HepG2 (cell line): ENCODE data around the gene NCKAP5L.
A peak's percentile ranks its signal among the peaks of the same experiment; 100 is the strongest.

Experiments
- CHD2 ChIP-seq: IDR thresholded peaks from 2 replicates; pipeline ENCODE4 v1.6.1; 2011; ENCODE audit warnings: low read depth, low read length, improper control_type of control experiment
- FOXK1 ChIP-seq: sonication (generic); formaldehyde crosslinking; IDR thresholded peaks from 2 replicates; pipeline ENCODE4 v1.4.0; 2020; ENCODE audit warnings: low read depth, missing genetic modification reagents, borderline replicate concordance
- FOXM1 ChIP-seq: sonication (generic); formaldehyde crosslinking; IDR thresholded peaks from 2 replicates; pipeline ENCODE4 v1.5.0; 2020; ENCODE audit warnings: missing genetic modification reagents
- HDAC1 ChIP-seq: sonication (generic); formaldehyde crosslinking; IDR thresholded peaks from 2 replicates; pipeline ENCODE4 v1.5.1; 2020; ENCODE audit warnings: mild to moderate bottlenecking, missing genetic modification reagents
- JARID2 ChIP-seq: sonication (generic); formaldehyde crosslinking; IDR thresholded peaks from 2 replicates; pipeline ENCODE4 v1.8.1; 2023; ENCODE audit warnings: missing genetic modification reagents, inconsistent platforms; ENCODE audit not compliant: insufficient replicate concordance
- MIER3 ChIP-seq: IDR thresholded peaks from 2 replicates; pipeline ENCODE4 v1.6.1; 2016; ENCODE audit warnings: missing compliant biosample characterization, borderline replicate concordance
- NFE2L1 ChIP-seq: sonication (generic); formaldehyde crosslinking; IDR thresholded peaks from 2 replicates; pipeline ENCODE4 v1.4.0; 2020; ENCODE audit warnings: missing genetic modification reagents, mild to moderate bottlenecking, borderline replicate concordance
- PPARG ChIP-seq: conservative IDR thresholded peaks from 2 replicates; pipeline ENCODE4 v1.6.1; 2016; ENCODE audit warnings: missing biosample characterization, missing genetic modification reagents
- YY1 ChIP-seq: IDR thresholded peaks from 2 replicates; pipeline ENCODE4 v1.6.1; 2011; ENCODE audit warnings: low read length, low read depth, moderate library complexity, mild to moderate bottlenecking; ENCODE audit not compliant: insufficient read depth, insufficient replicate concordance
- ZNF543 ChIP-seq: sonication (generic); formaldehyde crosslinking; IDR thresholded peaks from 2 replicates; pipeline ENCODE4 v1.4.0; 2020; ENCODE audit warnings: mild to moderate bottlenecking, missing genetic modification reagents
- TF ChIP-seq, protein P1 (sequence below): sonication (generic); formaldehyde crosslinking; IDR thresholded peaks from 2 replicates; pipeline ENCODE4 v1.8.0; 2022; ENCODE audit warnings: missing genetic modification reagents, mild to moderate bottlenecking, borderline replicate concordance
- TF ChIP-seq, protein P2 (sequence below): sonication (generic); formaldehyde crosslinking; IDR thresholded peaks from 2 replicates; pipeline ENCODE4 v1.5.0; 2020; ENCODE audit warnings: mild to moderate bottlenecking, missing genetic modification reagents, moderate library complexity

DNA sequence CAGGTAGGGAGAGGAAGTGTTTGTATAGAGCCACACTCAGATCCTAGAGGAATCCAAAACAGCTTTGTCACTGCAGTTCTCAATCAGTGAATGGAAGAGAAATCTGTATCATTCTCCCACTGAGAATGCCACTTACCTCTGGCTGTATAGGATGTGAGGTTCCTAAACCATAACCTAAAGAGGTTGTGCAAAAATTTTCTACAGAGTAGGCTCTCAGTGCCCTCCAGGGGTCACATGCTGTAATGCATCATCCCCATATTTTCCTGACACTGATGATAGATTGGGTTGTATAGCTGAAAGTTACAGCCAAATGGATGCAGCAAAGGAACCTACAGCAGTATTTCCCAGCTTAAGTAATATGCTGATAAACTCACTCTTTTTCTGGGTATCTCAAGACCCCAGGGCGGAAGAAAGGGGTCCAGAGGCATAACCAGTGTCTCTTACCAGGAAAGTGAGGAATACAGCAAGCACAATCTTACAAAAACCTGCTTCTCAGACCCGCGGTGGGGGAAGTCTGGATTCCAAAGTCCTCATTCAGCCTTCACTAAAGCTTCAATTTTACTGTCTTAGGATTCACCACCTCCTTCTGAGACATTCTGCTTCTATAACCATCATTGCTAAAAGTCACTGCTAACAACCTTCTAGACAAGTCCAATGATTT lies 10.9 kb upstream of the NCKAP5L start:
- TF ChIP-seq, protein P1, sequence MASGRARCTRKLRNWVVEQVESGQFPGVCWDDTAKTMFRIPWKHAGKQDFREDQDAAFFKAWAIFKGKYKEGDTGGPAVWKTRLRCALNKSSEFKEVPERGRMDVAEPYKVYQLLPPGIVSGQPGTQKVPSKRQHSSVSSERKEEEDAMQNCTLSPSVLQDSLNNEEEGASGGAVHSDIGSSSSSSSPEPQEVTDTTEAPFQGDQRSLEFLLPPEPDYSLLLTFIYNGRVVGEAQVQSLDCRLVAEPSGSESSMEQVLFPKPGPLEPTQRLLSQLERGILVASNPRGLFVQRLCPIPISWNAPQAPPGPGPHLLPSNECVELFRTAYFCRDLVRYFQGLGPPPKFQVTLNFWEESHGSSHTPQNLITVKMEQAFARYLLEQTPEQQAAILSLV (CRISPR knock-in tag) = no peak
- no peak for TF ChIP-seq MIER3
- TF ChIP-seq HDAC1 = no peak
- no peak for TF ChIP-seq YY1
- TF ChIP-seq NFE2L1 (CRISPR knock-in tag) = no peak
- TF ChIP-seq, protein P2, sequence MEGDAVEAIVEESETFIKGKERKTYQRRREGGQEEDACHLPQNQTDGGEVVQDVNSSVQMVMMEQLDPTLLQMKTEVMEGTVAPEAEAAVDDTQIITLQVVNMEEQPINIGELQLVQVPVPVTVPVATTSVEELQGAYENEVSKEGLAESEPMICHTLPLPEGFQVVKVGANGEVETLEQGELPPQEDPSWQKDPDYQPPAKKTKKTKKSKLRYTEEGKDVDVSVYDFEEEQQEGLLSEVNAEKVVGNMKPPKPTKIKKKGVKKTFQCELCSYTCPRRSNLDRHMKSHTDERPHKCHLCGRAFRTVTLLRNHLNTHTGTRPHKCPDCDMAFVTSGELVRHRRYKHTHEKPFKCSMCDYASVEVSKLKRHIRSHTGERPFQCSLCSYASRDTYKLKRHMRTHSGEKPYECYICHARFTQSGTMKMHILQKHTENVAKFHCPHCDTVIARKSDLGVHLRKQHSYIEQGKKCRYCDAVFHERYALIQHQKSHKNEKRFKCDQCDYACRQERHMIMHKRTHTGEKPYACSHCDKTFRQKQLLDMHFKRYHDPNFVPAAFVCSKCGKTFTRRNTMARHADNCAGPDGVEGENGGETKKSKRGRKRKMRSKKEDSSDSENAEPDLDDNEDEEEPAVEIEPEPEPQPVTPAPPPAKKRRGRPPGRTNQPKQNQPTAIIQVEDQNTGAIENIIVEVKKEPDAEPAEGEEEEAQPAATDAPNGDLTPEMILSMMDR (CRISPR knock-in tag) = peak; percentile 81
- TF ChIP-seq FOXK1 (CRISPR knock-in tag) = no peak
- no peak for TF ChIP-seq ZNF543 (CRISPR knock-in tag)
- no peak for TF ChIP-seq JARID2 (CRISPR knock-in tag)
- TF ChIP-seq CHD2 = no peak
- TF ChIP-seq PPARG (CRISPR knock-in tag) = no peak
- TF ChIP-seq FOXM1 (CRISPR knock-in tag) = no peak
